ENCODE results near the gene SRGAP1.

The SRGAP1 gene

DNA sequence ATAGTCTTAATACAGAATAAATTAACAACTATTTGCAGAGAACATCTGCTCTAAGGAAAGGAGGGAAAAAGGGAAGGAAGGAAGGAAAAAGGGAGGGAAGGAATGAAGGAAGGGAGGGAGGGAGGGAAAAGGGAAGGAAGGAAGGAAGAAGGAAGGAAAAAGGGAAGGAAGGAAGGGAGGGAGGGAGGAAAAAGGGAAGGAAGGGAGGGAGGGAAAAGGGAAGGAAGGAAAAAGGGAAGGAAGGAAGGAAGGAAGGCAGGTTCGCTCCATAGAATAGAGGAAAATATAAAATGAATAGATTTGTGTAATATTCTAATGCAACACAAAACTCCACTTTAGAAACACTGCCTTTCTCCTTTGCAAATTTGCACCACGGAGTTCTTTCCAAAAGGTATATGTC lies 361.0 kb downstream of the SRGAP1 start:
- no peak overlapping the region for H3K4me3 ChIP-seq (replicated peaks in 1 of 2; ENCODE audit: low read depth in 2 of 2, low read length in 2 of 2)

DNA sequence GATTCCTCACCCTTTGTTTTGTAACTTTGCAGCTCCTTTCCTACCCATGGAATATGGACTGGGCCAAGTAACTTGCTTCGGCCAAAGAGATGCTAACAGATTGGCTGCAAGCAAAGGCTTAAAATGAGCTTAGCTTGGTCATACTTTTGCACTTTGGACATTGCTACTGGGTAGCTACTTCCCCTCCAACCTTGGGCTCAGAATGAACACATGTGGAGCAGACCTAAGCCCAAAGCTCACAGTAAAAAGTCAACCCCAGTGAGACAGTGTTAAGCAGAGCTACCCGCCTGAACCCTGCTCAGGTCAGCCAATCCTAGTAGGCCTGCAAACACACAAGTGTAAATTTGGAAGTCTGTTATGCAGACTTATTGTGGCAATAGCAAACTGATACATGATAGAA lies 363.0 kb downstream of the SRGAP1 start:
- no peak for DNase-seq (ENCODE audit: low read depth in 2 of 2)
- H3K4me3 ChIP-seq (replicated peaks in 1 of 2; ENCODE audit: low read depth in 2 of 2, low read length in 2 of 2): no peak overlapping the region
- TF ChIP-seq, protein P1, sequence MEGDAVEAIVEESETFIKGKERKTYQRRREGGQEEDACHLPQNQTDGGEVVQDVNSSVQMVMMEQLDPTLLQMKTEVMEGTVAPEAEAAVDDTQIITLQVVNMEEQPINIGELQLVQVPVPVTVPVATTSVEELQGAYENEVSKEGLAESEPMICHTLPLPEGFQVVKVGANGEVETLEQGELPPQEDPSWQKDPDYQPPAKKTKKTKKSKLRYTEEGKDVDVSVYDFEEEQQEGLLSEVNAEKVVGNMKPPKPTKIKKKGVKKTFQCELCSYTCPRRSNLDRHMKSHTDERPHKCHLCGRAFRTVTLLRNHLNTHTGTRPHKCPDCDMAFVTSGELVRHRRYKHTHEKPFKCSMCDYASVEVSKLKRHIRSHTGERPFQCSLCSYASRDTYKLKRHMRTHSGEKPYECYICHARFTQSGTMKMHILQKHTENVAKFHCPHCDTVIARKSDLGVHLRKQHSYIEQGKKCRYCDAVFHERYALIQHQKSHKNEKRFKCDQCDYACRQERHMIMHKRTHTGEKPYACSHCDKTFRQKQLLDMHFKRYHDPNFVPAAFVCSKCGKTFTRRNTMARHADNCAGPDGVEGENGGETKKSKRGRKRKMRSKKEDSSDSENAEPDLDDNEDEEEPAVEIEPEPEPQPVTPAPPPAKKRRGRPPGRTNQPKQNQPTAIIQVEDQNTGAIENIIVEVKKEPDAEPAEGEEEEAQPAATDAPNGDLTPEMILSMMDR (IDR thresholded peaks at IDR 0.05; ENCODE audit: low read depth, low read length): no peak

More for the DNA sequence above, 361.0 kb downstream of the SRGAP1 start:
- no peak for DNase-seq (ENCODE audit: low read depth in 2 of 2)
- TF ChIP-seq, protein P1 (IDR thresholded peaks at IDR 0.05; ENCODE audit: low read depth, low read length): no peak
